Thyroid gland (tissue), 4 donors: Measurements from ENCODE around the gene DLK1. TPM values are rescaled to one million over a fixed set of nuclear protein-coding genes. Genes with fewer than 3 reads are reported as not detected.

Experiments used
- DNase-seq, 2 donors: peaks; one replicate each; pipeline ENCODE4 v3.0.0-alpha.2; 2019
- H3K27ac ChIP-seq, 3 donors: fragments of 200-600 bp; sonication (generic); 1 replicate in 2 of 3; 2 replicates in 1 of 3; pipeline ENCODE4 v1.5.1; 2016 to 2019; ENCODE audit warnings: mild to moderate bottlenecking in 1 of 3, moderate library complexity in 1 of 3
- H3K27me3 ChIP-seq: fragments of 200-600 bp; sonication (generic); one replicate; pipeline ENCODE4 v1.5.1; 2019
- H3K36me3 ChIP-seq, 2 donors: fragments of 200-600 bp; sonication (generic); one replicate each; pipeline ENCODE4 v1.5.1; 2016 to 2019
- H3K4me1 ChIP-seq, 2 donors: fragments of 200-600 bp; sonication (generic); one replicate each; pipeline ENCODE4 v1.5.1; 2017 to 2019
- H3K4me3 ChIP-seq, 3 donors: fragments of 200-600 bp; sonication (generic); replicated peaks in 1 of 3; 1 replicate in 2 of 3; 2 replicates in 1 of 3; pipeline ENCODE4 v1.5.1; 2016; ENCODE audit warnings: mild to moderate bottlenecking in 1 of 3
- H3K9me3 ChIP-seq: fragments of 200-600 bp; sonication (generic); one replicate; pipeline ENCODE4 v1.5.1; 2017
- CTCF ChIP-seq, 6 experiments: fragments of 200-600 bp in 3 of 6; fragments of 450-650 bp in 3 of 6; sonication (generic) in 3 of 6; IDR thresholded peaks; one replicate each; pipeline ENCODE4 v1.5.1; 2016 to 2019; ENCODE audit warnings: antibody characterized with exemption in 6 of 6, mild to moderate bottlenecking in 2 of 6, inconsistent platforms in 1 of 6, moderate library complexity in 1 of 6
- POLR2A ChIP-seq, 2 donors: fragments of 450-650 bp; IDR thresholded peaks; one replicate each; pipeline ENCODE4 v1.6.1; 2017; ENCODE audit warnings: antibody characterized with exemption in 2 of 2, mild to moderate bottlenecking in 2 of 2, moderate library complexity in 1 of 2
- WGBS, 2 donors: methylation state at CpG; one replicate each; pipeline ENCODE4 v1.1.5; 2017; 5-methylcytosine and 5-hydroxymethylcytosine counted together
- intact Hi-C: fragments of 100-400 bp; cut with DNase I; formaldehyde crosslinking; loops from one replicate; pipeline ENCODE4 v1.15.1; 2023
- total RNA-seq, 4 donors: library from RNA; depleted of rRNA; stranded (reverse); fragments of >200 nt; gene quantifications; one replicate each; pipeline ENCODE4 v1.2.3, GENCODE V29; 2016

Gene DLK1
- total RNA-seq, 4 donors from 2014 or later, result 0.40 TPM; not detected in 3

- no peak overlapping the region for H3K4me3 ChIP-seq
- WGBS, 2 donors, result 92 to 97% methylated on average over 13 of the region's 13 CpGs
These were observed 53.0 kb downstream of the DLK1 start for GRCh38 chr14:100779691-100780080.

GRCh38 chr14:100780246-100780645, 53.6 kb downstream of the DLK1 start:
- H3K27me3 ChIP-seq, result no peaks in the 10 kb centered on the region
- TF ChIP-seq CTCF (IDR thresholded peaks at IDR 0.05) (no peak), POLR2A (IDR thresholded peaks at IDR 0.05) (no peak)
- WGBS, 2 donors, result 92 to 95% methylated on average over 12 of the region's 12 CpGs
- H3K4me1 ChIP-seq, result no peaks in the 10 kb centered on the region
- no peak for DNase-seq
- intact Hi-C loops, result no loop called here
- no peak overlapping the region for H3K4me3 ChIP-seq
- no peaks in the 10 kb centered on the region for H3K36me3 ChIP-seq
- no peaks in the 10 kb centered on the region for H3K9me3 ChIP-seq
- H3K27ac ChIP-seq, result no peak overlapping the region

More at GRCh38 chr14:100779691-100780080, 53.0 kb downstream of the DLK1 start:
- Histone ChIP-seq H3K4me1 (no peaks in the 10 kb centered on the region), H3K36me3 (no peaks in the 10 kb centered on the region), H3K27ac (no peak overlapping the region), H3K9me3 (no peaks in the 10 kb centered on the region), H3K27me3 (no peaks in the 10 kb centered on the region)
- intact Hi-C loops, result no loop called here
- DNase-seq, result no peak
- no peak for TF ChIP-seq CTCF (IDR thresholded peaks at IDR 0.05)
- no peak for TF ChIP-seq POLR2A (IDR thresholded peaks at IDR 0.05)

GRCh38 chr14:100780646-100781355, 54.1 kb downstream of the DLK1 start:
- Histone ChIP-seq H3K4me3 (no peak overlapping the region), H3K27me3 (no peaks in the 10 kb centered on the region), H3K4me1 (no peaks in the 10 kb centered on the region), H3K9me3 (no peaks in the 10 kb centered on the region), H3K27ac (no peak overlapping the region), H3K36me3 (no peaks in the 10 kb centered on the region)
- DNase-seq, result no peak
- 85 to 88% methylated on average over 11 to 12 of the region's 12 CpGs for WGBS, 2 donors
- no peak for TF ChIP-seq POLR2A (IDR thresholded peaks at IDR 0.05)
- no peak for TF ChIP-seq CTCF (IDR thresholded peaks at IDR 0.05)
- intact Hi-C loops, result no loop called here

- H3K27ac ChIP-seq, result no peak overlapping the region
- H3K36me3 ChIP-seq, result no peaks in the 10 kb centered on the region
- 82 to 92% methylated on average over 8 of the region's 8 CpGs for WGBS, 2 donors
- no peaks in the 10 kb centered on the region for H3K4me1 ChIP-seq
- DNase-seq, result no peak
- TF ChIP-seq POLR2A (IDR thresholded peaks at IDR 0.05), result no peak
- TF ChIP-seq CTCF (IDR thresholded peaks at IDR 0.05), result no peak
- intact Hi-C loops, result no loop called here
- no peaks in the 10 kb centered on the region for H3K9me3 ChIP-seq
- no peaks in the 10 kb centered on the region for H3K27me3 ChIP-seq
- no peak overlapping the region for H3K4me3 ChIP-seq
These were observed 55.3 kb downstream of the DLK1 start for GRCh38 chr14:100781952-100782351.

- no peak for DNase-seq
- Histone ChIP-seq H3K4me1 (no peaks in the 10 kb centered on the region), H3K4me3 (no peak overlapping the region), H3K27me3 (no peaks in the 10 kb centered on the region), H3K9me3 (no peaks in the 10 kb centered on the region), H3K27ac (no peak overlapping the region), H3K36me3 (no peaks in the 10 kb centered on the region)
- TF ChIP-seq POLR2A (IDR thresholded peaks at IDR 0.05) (no peak), CTCF (IDR thresholded peaks at IDR 0.05) (no peak)
- intact Hi-C loops, result no loop called here
- WGBS, 2 donors, result 81 to 82% methylated on average over 13 of the region's 13 CpGs
These were observed 56.0 kb downstream of the DLK1 start for GRCh38 chr14:100782516-100783320.
